Liver (tissue), 3 donors: ENCODE measurements around the gene DMD.

Experiments used
- ATF3 ChIP-seq: IDR thresholded peaks from 2 replicates; pipeline ENCODE4 v1.6.1; 2016; ENCODE audit warnings: antibody characterized with exemption
- EGR1 ChIP-seq, 2 donors: IDR thresholded peaks; 2 replicates each; pipeline ENCODE4 v1.6.1; 2016 to 2018; ENCODE audit warnings: antibody characterized with exemption in 2 of 2, low read depth in 2 of 2
- FOXA1 ChIP-seq: IDR thresholded peaks from 2 replicates; pipeline ENCODE4 v1.6.1; 2016; ENCODE audit warnings: antibody characterized with exemption
- GABPA ChIP-seq, 2 donors: IDR thresholded peaks in 1 of 2; conservative IDR thresholded peaks in 1 of 2; 2 replicates each; pipeline ENCODE4 v1.6.1; 2016; ENCODE audit warnings: antibody characterized with exemption in 2 of 2, mild to moderate bottlenecking in 1 of 2, moderate library complexity in 1 of 2
- HNF4G ChIP-seq: IDR thresholded peaks from 2 replicates; pipeline ENCODE4 v1.6.1; 2016; ENCODE audit warnings: antibody characterized with exemption
- RAD21 ChIP-seq, 2 donors: IDR thresholded peaks; 2 replicates each; pipeline ENCODE4 v1.6.1; 2016; ENCODE audit warnings: antibody characterized with exemption in 2 of 2, mild to moderate bottlenecking in 2 of 2
- RXRA ChIP-seq, 2 donors: IDR thresholded peaks; 2 replicates each; pipeline ENCODE4 v1.6.1; 2017 to 2018; ENCODE audit warnings: antibody characterized with exemption in 2 of 2, mild to moderate bottlenecking in 1 of 2
- SP1 ChIP-seq: IDR thresholded peaks from 2 replicates; pipeline ENCODE4 v1.6.1; 2018; ENCODE audit warnings: antibody characterized with exemption, mild to moderate bottlenecking
- TAF1 ChIP-seq: conservative IDR thresholded peaks from 2 replicates; pipeline ENCODE4 v1.6.1; 2016; ENCODE audit warnings: antibody characterized with exemption, mild to moderate bottlenecking
- YY1 ChIP-seq: IDR thresholded peaks from 2 replicates; pipeline ENCODE4 v1.6.1; 2016; ENCODE audit warnings: antibody characterized with exemption, mild to moderate bottlenecking
- TF ChIP-seq, protein P1 (sequence below): fragments of 150-350 bp; IDR thresholded peaks from 2 replicates; pipeline ENCODE4 v1.5.1; 2017; ENCODE audit warnings: improper control_type of control experiment, low read depth, low read length; ENCODE audit not compliant: missing input control
- TF ChIP-seq, protein P2 (sequence below): IDR thresholded peaks from 2 replicates; pipeline ENCODE4 v1.6.1; 2016; ENCODE audit warnings: antibody characterized with exemption, mild to moderate bottlenecking
- TF ChIP-seq, protein P3 (sequence below): IDR thresholded peaks from 2 replicates; pipeline ENCODE4 v1.6.1; 2016; ENCODE audit warnings: antibody characterized with exemption
- TF ChIP-seq, protein P4 (sequence below): IDR thresholded peaks from 2 replicates; pipeline ENCODE4 v1.6.1; 2016; ENCODE audit warnings: antibody characterized with exemption
- donor health status: healthy.
- donor health status: healthy.

- TF ChIP-seq RXRA (IDR thresholded peaks at IDR 0.05) = no peak
- TF ChIP-seq, protein P1, sequence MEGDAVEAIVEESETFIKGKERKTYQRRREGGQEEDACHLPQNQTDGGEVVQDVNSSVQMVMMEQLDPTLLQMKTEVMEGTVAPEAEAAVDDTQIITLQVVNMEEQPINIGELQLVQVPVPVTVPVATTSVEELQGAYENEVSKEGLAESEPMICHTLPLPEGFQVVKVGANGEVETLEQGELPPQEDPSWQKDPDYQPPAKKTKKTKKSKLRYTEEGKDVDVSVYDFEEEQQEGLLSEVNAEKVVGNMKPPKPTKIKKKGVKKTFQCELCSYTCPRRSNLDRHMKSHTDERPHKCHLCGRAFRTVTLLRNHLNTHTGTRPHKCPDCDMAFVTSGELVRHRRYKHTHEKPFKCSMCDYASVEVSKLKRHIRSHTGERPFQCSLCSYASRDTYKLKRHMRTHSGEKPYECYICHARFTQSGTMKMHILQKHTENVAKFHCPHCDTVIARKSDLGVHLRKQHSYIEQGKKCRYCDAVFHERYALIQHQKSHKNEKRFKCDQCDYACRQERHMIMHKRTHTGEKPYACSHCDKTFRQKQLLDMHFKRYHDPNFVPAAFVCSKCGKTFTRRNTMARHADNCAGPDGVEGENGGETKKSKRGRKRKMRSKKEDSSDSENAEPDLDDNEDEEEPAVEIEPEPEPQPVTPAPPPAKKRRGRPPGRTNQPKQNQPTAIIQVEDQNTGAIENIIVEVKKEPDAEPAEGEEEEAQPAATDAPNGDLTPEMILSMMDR = no peak
- TF ChIP-seq ATF3 = no peak
- no peak for TF ChIP-seq RAD21 (IDR thresholded peaks at IDR 0.05)
- no peak for TF ChIP-seq GABPA (IDR thresholded peaks at IDR 0.05 in 1 of 2, conservative IDR thresholded peaks at IDR 0.05 in 1 of 2)
- TF ChIP-seq, protein P2, sequence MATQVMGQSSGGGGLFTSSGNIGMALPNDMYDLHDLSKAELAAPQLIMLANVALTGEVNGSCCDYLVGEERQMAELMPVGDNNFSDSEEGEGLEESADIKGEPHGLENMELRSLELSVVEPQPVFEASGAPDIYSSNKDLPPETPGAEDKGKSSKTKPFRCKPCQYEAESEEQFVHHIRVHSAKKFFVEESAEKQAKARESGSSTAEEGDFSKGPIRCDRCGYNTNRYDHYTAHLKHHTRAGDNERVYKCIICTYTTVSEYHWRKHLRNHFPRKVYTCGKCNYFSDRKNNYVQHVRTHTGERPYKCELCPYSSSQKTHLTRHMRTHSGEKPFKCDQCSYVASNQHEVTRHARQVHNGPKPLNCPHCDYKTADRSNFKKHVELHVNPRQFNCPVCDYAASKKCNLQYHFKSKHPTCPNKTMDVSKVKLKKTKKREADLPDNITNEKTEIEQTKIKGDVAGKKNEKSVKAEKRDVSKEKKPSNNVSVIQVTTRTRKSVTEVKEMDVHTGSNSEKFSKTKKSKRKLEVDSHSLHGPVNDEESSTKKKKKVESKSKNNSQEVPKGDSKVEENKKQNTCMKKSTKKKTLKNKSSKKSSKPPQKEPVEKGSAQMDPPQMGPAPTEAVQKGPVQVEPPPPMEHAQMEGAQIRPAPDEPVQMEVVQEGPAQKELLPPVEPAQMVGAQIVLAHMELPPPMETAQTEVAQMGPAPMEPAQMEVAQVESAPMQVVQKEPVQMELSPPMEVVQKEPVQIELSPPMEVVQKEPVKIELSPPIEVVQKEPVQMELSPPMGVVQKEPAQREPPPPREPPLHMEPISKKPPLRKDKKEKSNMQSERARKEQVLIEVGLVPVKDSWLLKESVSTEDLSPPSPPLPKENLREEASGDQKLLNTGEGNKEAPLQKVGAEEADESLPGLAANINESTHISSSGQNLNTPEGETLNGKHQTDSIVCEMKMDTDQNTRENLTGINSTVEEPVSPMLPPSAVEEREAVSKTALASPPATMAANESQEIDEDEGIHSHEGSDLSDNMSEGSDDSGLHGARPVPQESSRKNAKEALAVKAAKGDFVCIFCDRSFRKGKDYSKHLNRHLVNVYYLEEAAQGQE = no peak
- no peak for TF ChIP-seq SP1
- no peak for TF ChIP-seq EGR1 (IDR thresholded peaks at IDR 0.05; ENCODE audit: low read depth in 2 of 2)
- TF ChIP-seq, protein P3, sequence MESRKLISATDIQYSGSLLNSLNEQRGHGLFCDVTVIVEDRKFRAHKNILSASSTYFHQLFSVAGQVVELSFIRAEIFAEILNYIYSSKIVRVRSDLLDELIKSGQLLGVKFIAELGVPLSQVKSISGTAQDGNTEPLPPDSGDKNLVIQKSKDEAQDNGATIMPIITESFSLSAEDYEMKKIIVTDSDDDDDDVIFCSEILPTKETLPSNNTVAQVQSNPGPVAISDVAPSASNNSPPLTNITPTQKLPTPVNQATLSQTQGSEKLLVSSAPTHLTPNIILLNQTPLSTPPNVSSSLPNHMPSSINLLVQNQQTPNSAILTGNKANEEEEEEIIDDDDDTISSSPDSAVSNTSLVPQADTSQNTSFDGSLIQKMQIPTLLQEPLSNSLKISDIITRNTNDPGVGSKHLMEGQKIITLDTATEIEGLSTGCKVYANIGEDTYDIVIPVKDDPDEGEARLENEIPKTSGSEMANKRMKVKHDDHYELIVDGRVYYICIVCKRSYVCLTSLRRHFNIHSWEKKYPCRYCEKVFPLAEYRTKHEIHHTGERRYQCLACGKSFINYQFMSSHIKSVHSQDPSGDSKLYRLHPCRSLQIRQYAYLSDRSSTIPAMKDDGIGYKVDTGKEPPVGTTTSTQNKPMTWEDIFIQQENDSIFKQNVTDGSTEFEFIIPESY = no peak
- no peak for TF ChIP-seq YY1
- TF ChIP-seq, protein P4, sequence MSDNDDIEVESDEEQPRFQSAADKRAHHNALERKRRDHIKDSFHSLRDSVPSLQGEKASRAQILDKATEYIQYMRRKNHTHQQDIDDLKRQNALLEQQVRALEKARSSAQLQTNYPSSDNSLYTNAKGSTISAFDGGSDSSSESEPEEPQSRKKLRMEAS = no peak
- no peak for TF ChIP-seq HNF4G
- no peak for TF ChIP-seq FOXA1
- TF ChIP-seq TAF1 = no peak
Observed at GRCh38 chrX:32954125-32954524, 257.2 kb downstream of the DMD start.
